Upper lobe of left lung (tissue), 4 donors: ENCODE data around the gene GSX2.

Source experiments
- CTCF ChIP-seq, 6 experiments: fragments of 450-650 bp in 4 of 6; fragments of 200-600 bp in 2 of 6; sonication (generic) in 2 of 6; IDR thresholded peaks; one replicate each; pipeline ENCODE4 v1.5.1; 2016 to 2019; ENCODE audit warnings: antibody characterized with exemption in 6 of 6
- EP300 ChIP-seq, 4 donors: sonication (generic); formaldehyde crosslinking; IDR thresholded peaks; one replicate each; pipeline ENCODE4 v1.5.1; 2017; ENCODE audit warnings: antibody characterized with exemption in 4 of 4, control low read depth in 2 of 4
- POLR2A ChIP-seq, 4 donors: fragments of 450-650 bp; IDR thresholded peaks; one replicate each; pipeline ENCODE4 v1.5.1; 2016 to 2017; ENCODE audit warnings: antibody characterized with exemption in 4 of 4, mild to moderate bottlenecking in 2 of 4
- POLR2AphosphoS5 ChIP-seq, 2 donors: sonication (generic); formaldehyde crosslinking; IDR thresholded peaks; one replicate each; pipeline ENCODE4 v1.5.1; 2017; ENCODE audit warnings: antibody characterized with exemption in 2 of 2

GRCh38 chr4:54061067-54061466 lies 38.9 kb upstream of the GSX2 start:
- TF ChIP-seq CTCF (IDR thresholded peaks at IDR 0.05) (no peak), POLR2A (IDR thresholded peaks at IDR 0.05) (no peak), EP300 (IDR thresholded peaks at IDR 0.05) (no peak), POLR2AphosphoS5 (IDR thresholded peaks at IDR 0.05) (no peak)
